Mucosa of descending colon (tissue), 3 donors: ENCODE measurements around the gene JUND. TPM values are rescaled to one million over a fixed set of nuclear protein-coding genes. Genes with fewer than 3 reads are reported as not detected.

Source experiments
- ATAC-seq: fragments of 200-7000 bp; cut with Tn5 transposase; one replicate; pipeline ENCODE4 v1.9.1; 2020; ENCODE audit warnings: mild to moderate bottlenecking, moderate library complexity
- DNase-seq, 3 donors: peaks; one replicate each; pipeline ENCODE4 v3.0.0-alpha.2; 2020
- H3K36me3 ChIP-seq: fragments of 200-600 bp; one replicate; pipeline ENCODE4 v1.8.0; 2021; ENCODE audit warnings: low read depth, mild to moderate bottlenecking
- H3K4me1 ChIP-seq: fragments of 200-600 bp; one replicate; pipeline ENCODE4 v1.8.0; 2021; ENCODE audit warnings: low read depth, mild to moderate bottlenecking
- H3K4me3 ChIP-seq: fragments of 200-600 bp; one replicate; pipeline ENCODE4 v1.8.0; 2021; ENCODE audit warnings: mild to moderate bottlenecking
- H3K9me3 ChIP-seq: fragments of 200-600 bp; one replicate; pipeline ENCODE4 v1.8.0; 2021; ENCODE audit warnings: mild to moderate bottlenecking
- CTCF ChIP-seq: fragments of 200-600 bp; IDR thresholded peaks from one replicate; pipeline ENCODE4 v1.8.0; 2022; ENCODE audit warnings: antibody characterized with exemption, mild to moderate bottlenecking
- intact Hi-C, 2 donors: fragments of 100-400 bp; cut with DNase I in 1 of 2; cut with micrococcal nuclease in 1 of 2; formaldehyde crosslinking; loops; one replicate each; pipeline versions ENCODE4 v1.11.0 to v1.11.1; 2022; cut with DNase I, micrococcal nuclease
- total RNA-seq, 3 donors: library from RNA; stranded (reverse); fragmentation: NEBNext Ultra II Directional in 2 of 3; extraction: Animal tissue kit (Norgen Biotek cat#: 25700) in 2 of 3; gene quantifications; one replicate each; pipeline versions ENCODE4 v1.2.1 to v1.2.4, GENCODE V29; 2021 to 2023
- donor health status: DM: no; HTN: no; CAD: no; lungs with moderate emphysema.
- donor health status: DM: no; HTN: no; CAD: no.
- donor health status: DM: no; HTN: yes; CAD: no.

Gene JUND
- total RNA-seq, 3 donors from 2014 or later = 267 to 328 (median 295) TPM

GRCh38 chr19:18300930-18301717 is 19.7 kb upstream of the JUND start:
- no peak for TF ChIP-seq CTCF

GRCh38 chr19:18299654-18300053 is 18.2 kb upstream of the JUND start:
- H3K4me3 ChIP-seq = no peak overlapping the region
- H3K36me3 ChIP-seq = no peaks in the 10 kb centered on the region
- TF ChIP-seq CTCF = no peak
- H3K9me3 ChIP-seq = no peaks in the 10 kb centered on the region
- ATAC-seq = no peak
- intact Hi-C loops = no loop called here
- H3K4me1 ChIP-seq = peaks cover 8% of the 10 kb centered on the region
- DNase-seq = no peak

More at GRCh38 chr19:18300930-18301717, 19.7 kb upstream of the JUND start:
- ATAC-seq (peak; percentile 81), DNase-seq (peak; percentile 68 to 86 (median 77))
- peaks cover 20% of the 10 kb centered on the region for H3K4me1 ChIP-seq
- intact Hi-C loops = no loop called here
- H3K9me3 ChIP-seq = no peaks in the 10 kb centered on the region
- H3K36me3 ChIP-seq = no peaks in the 10 kb centered on the region
- no peak overlapping the region for H3K4me3 ChIP-seq

- Histone ChIP-seq H3K9me3 (no peaks in the 10 kb centered on the region), H3K36me3 (no peaks in the 10 kb centered on the region), H3K4me1 (peaks cover 8% of the 10 kb centered on the region), H3K4me3 (no peak overlapping the region)
- DNase-seq (no peak), ATAC-seq (no peak)
- intact Hi-C loops = no loop called here
- no peak for TF ChIP-seq CTCF
Observed at GRCh38 chr19:18298601-18299000, 17.2 kb upstream of the JUND start.

- DNase-seq (no peak), ATAC-seq (no peak)
- H3K36me3 ChIP-seq = no peaks in the 10 kb centered on the region
- H3K4me3 ChIP-seq = no peak overlapping the region
- no peak for TF ChIP-seq CTCF
- H3K9me3 ChIP-seq = no peaks in the 10 kb centered on the region
- intact Hi-C loops = no loop called here
- peaks cover 14% of the 10 kb centered on the region for H3K4me1 ChIP-seq
Observed at GRCh38 chr19:18297308-18297707, 15.9 kb upstream of the JUND start.

GRCh38 chr19:18295034-18295451 is 13.6 kb upstream of the JUND start:
- ATAC-seq (no peak), DNase-seq (no peak)
- TF ChIP-seq CTCF = no peak
- Histone ChIP-seq H3K9me3 (no peaks in the 10 kb centered on the region), H3K36me3 (no peaks in the 10 kb centered on the region), H3K4me3 (no peak overlapping the region), H3K4me1 (peaks cover 20% of the 10 kb centered on the region)
- intact Hi-C loops = no loop called here
